ENCODE results near the gene CENPV. TPM values are rescaled to one million over a fixed set of nuclear protein-coding genes. Genes with fewer than 3 reads are reported as not detected.
"Not testable (repeated sequence)": the region's sequence is repeated elsewhere in the genome, so short reads cannot be mapped to it uniquely, and the experiment has no call there.

Gene CENPV
- total and polyA plus RNA-seq, 2 experiments from 2014 or later, result 40.4 to 52.4 TPM

GRCh38 chr17:16314189-16314588, 39.1 kb downstream of the CENPV start:
- Histone ChIP-seq H3K4me3 (no peak overlapping the region), H3K27ac (peak overlapping the region; percentile 78), H3K9me2 (replicated peaks; ENCODE audit: insufficient read depth) (no peaks in the 10 kb centered on the region), H3K9me3 (ENCODE audit: low read depth) (no peaks in the 10 kb centered on the region), H4K20me1 (ENCODE audit: insufficient read depth, poor library complexity, severe bottlenecking) (no peaks in the 10 kb centered on the region), H3K36me3 (replicated peaks; ENCODE audit: insufficient read depth, low read depth) (no peaks in the 10 kb centered on the region), H3K4me1 (ENCODE audit: insufficient read depth) (peaks cover 6% of the 10 kb centered on the region), H2AFZ (no peak overlapping the region), H3K27me3 (no peaks in the 10 kb centered on the region), H3K79me2 (no peaks in the 10 kb centered on the region), H3K4me2 (no peak overlapping the region)
- TF ChIP-seq EZH2phosphoT487 (IDR thresholded peaks at IDR 0.05; ENCODE audit: low read depth, severe bottlenecking, unreplicated experiment), result no peak
- TF ChIP-seq, protein P1, sequence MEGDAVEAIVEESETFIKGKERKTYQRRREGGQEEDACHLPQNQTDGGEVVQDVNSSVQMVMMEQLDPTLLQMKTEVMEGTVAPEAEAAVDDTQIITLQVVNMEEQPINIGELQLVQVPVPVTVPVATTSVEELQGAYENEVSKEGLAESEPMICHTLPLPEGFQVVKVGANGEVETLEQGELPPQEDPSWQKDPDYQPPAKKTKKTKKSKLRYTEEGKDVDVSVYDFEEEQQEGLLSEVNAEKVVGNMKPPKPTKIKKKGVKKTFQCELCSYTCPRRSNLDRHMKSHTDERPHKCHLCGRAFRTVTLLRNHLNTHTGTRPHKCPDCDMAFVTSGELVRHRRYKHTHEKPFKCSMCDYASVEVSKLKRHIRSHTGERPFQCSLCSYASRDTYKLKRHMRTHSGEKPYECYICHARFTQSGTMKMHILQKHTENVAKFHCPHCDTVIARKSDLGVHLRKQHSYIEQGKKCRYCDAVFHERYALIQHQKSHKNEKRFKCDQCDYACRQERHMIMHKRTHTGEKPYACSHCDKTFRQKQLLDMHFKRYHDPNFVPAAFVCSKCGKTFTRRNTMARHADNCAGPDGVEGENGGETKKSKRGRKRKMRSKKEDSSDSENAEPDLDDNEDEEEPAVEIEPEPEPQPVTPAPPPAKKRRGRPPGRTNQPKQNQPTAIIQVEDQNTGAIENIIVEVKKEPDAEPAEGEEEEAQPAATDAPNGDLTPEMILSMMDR (IDR thresholded peaks at IDR 0.05; ENCODE audit: poor library complexity), result no peak
- no peak for DNase-seq (ENCODE audit: low spot score)

GRCh38 chr17:16313139-16314090, 39.9 kb downstream of the CENPV start:
- peak; percentile 68 for DNase-seq (ENCODE audit: low spot score)

DNA sequence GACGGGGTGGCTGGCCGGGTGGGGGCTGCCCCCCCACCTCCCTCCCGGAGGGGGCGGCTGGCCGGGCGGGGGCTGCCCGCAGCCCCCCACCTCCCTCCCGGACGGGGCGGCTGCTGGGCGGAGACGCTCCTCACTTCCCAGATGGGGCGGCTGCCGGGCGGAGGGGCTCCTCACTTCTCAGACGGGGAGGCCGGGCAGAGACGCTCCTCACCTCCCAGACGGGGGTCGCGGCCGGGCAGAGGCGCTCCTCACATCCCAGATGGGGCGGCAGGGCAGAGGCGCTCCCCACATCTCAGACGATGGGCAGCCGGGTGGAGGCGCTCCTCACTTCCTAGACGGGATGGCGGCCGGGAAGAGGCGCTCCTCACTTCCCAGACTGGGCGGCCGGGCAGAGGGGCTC, 41.2 kb downstream of the CENPV start:
- not testable (repeated sequence) for H3K79me2 ChIP-seq; DNase-seq (ENCODE audit: low spot score); H3K4me2 ChIP-seq; H3K4me3 ChIP-seq; H4K20me1 ChIP-seq (ENCODE audit: insufficient read depth, poor library complexity, severe bottlenecking); H3K36me3 ChIP-seq (replicated peaks; ENCODE audit: insufficient read depth, low read depth); H3K4me1 ChIP-seq (ENCODE audit: insufficient read depth); H3K27me3 ChIP-seq; H3K27ac ChIP-seq; H2AFZ ChIP-seq; H3K9me3 ChIP-seq (ENCODE audit: low read depth); H3K9me2 ChIP-seq (replicated peaks; ENCODE audit: insufficient read depth)
- WGBS (ENCODE audit: low lambda C conversion rate, missing lambda C conversion rate), result 100% methylated on average over 4 of the region's 34 CpGs

More at GRCh38 chr17:16313139-16314090, 39.9 kb downstream of the CENPV start:
- H3K27ac ChIP-seq, result peak overlapping the region; percentile 81
- H3K9me3 ChIP-seq (ENCODE audit: low read depth), result no peaks in the 10 kb centered on the region
- WGBS (ENCODE audit: low lambda C conversion rate, missing lambda C conversion rate), result 66% methylated on average over 7 of the region's 7 CpGs
- H3K36me3 ChIP-seq (replicated peaks; ENCODE audit: insufficient read depth, low read depth), result no peaks in the 10 kb centered on the region
- no peak overlapping the region for H2AFZ ChIP-seq
- no peaks in the 10 kb centered on the region for H3K27me3 ChIP-seq
- no peaks in the 10 kb centered on the region for H3K79me2 ChIP-seq
- H3K4me1 ChIP-seq (ENCODE audit: insufficient read depth), result peaks cover 6% of the 10 kb centered on the region
- TF ChIP-seq, protein P1 (IDR thresholded peaks at IDR 0.05; ENCODE audit: poor library complexity), result no peak
- TF ChIP-seq EZH2 (IDR thresholded peaks at IDR 0.05; ENCODE audit: borderline replicate concordance), result no peak
- no peak for TF ChIP-seq EZH2phosphoT487 (IDR thresholded peaks at IDR 0.05; ENCODE audit: low read depth, severe bottlenecking, unreplicated experiment)
- no peaks in the 10 kb centered on the region for H4K20me1 ChIP-seq (ENCODE audit: insufficient read depth, poor library complexity, severe bottlenecking)
- H3K4me2 ChIP-seq, result peak overlapping the region; percentile 26
- H3K9me2 ChIP-seq (replicated peaks; ENCODE audit: insufficient read depth), result no peaks in the 10 kb centered on the region
- H3K4me3 ChIP-seq, result no peak overlapping the region

- no peak overlapping the region for H3K4me2 ChIP-seq
- H4K20me1 ChIP-seq (ENCODE audit: insufficient read depth, poor library complexity, severe bottlenecking), result no peaks in the 10 kb centered on the region
- no peaks in the 10 kb centered on the region for H3K9me2 ChIP-seq (replicated peaks; ENCODE audit: insufficient read depth)
- H3K36me3 ChIP-seq (replicated peaks; ENCODE audit: insufficient read depth, low read depth), result no peaks in the 10 kb centered on the region
- no peaks in the 10 kb centered on the region for H3K79me2 ChIP-seq
- H3K4me1 ChIP-seq (ENCODE audit: insufficient read depth), result peaks cover 6% of the 10 kb centered on the region
- no peak overlapping the region for H2AFZ ChIP-seq
- H3K4me3 ChIP-seq, result no peak overlapping the region
- TF ChIP-seq EZH2phosphoT487 (IDR thresholded peaks at IDR 0.05; ENCODE audit: low read depth, severe bottlenecking, unreplicated experiment), result no peak
- no peak for TF ChIP-seq EZH2 (IDR thresholded peaks at IDR 0.05; ENCODE audit: borderline replicate concordance)
- TF ChIP-seq, protein P1 (IDR thresholded peaks at IDR 0.05; ENCODE audit: poor library complexity), result no peak
- 92% methylated on average over 8 of the region's 8 CpGs for WGBS (ENCODE audit: low lambda C conversion rate, missing lambda C conversion rate)
- no peaks in the 10 kb centered on the region for H3K9me3 ChIP-seq (ENCODE audit: low read depth)
- DNase-seq (ENCODE audit: low spot score), result no peak
- H3K27me3 ChIP-seq, result no peaks in the 10 kb centered on the region
- no peak overlapping the region for H3K27ac ChIP-seq
These were observed 47.1 kb downstream of the CENPV start for GRCh38 chr17:16306211-16306610.
